Liver (tissue), 9 donors: ENCODE data around the gene DYSF. TPM values are rescaled to one million over a fixed set of nuclear protein-coding genes. Genes with fewer than 3 reads are reported as not detected.

Source experiments
- DNase-seq: peaks from one replicate; pipeline ENCODE4 v3.0.0-alpha.2; 2017; ENCODE audit warnings: low spot score
- H3K27ac ChIP-seq, 2 donors: one replicate each; pipeline ENCODE4 v1.7.0; 2013; ENCODE audit warnings: inconsistent platforms in 2 of 2, low read length in 2 of 2, control low read depth in 1 of 2, low read depth in 1 of 2, mild to moderate bottlenecking in 1 of 2
- H3K27me3 ChIP-seq, 4 donors: one replicate each; pipeline versions ENCODE4 v1.6.1 to v1.7.0; 2013; ENCODE audit warnings: low read length in 3 of 4, inconsistent platforms in 1 of 4, mild to moderate bottlenecking in 1 of 4, moderate library complexity in 1 of 4; ENCODE audit not compliant: control insufficient read depth in 4 of 4, insufficient read depth in 4 of 4
- H3K36me3 ChIP-seq, 4 donors: one replicate each; pipeline versions ENCODE4 v1.6.1 to v1.7.0; 2013; ENCODE audit warnings: low read length in 3 of 4, mild to moderate bottlenecking in 3 of 4, low read depth in 1 of 4, moderate library complexity in 1 of 4; ENCODE audit not compliant: control insufficient read depth in 4 of 4, insufficient read depth in 3 of 4
- H3K4me1 ChIP-seq, 4 donors: one replicate each; pipeline versions ENCODE4 v1.6.1 to v1.7.0; 2013; ENCODE audit warnings: low read length in 3 of 4, mild to moderate bottlenecking in 3 of 4, moderate library complexity in 1 of 4; ENCODE audit not compliant: control insufficient read depth in 4 of 4, insufficient read depth in 4 of 4
- H3K4me3 ChIP-seq, 3 donors: one replicate each; pipeline versions ENCODE4 v1.6.1 to v1.7.0; 2013; ENCODE audit warnings: low read length in 3 of 3, control low read depth in 1 of 3, low read depth in 1 of 3, mild to moderate bottlenecking in 1 of 3
- H3K9ac ChIP-seq, 2 donors: one replicate each; pipeline ENCODE4 v1.7.0; 2013; ENCODE audit warnings: low read length in 2 of 2, mild to moderate bottlenecking in 2 of 2, moderate library complexity in 2 of 2, control low read depth in 1 of 2, low read depth in 1 of 2
- H3K9me3 ChIP-seq, 4 donors: one replicate each; pipeline versions ENCODE4 v1.6.1 to v1.7.0; 2013; ENCODE audit warnings: low read length in 3 of 4; ENCODE audit not compliant: control insufficient read depth in 4 of 4
- ATF3 ChIP-seq: IDR thresholded peaks from 2 replicates; pipeline ENCODE4 v1.6.1; 2016; ENCODE audit warnings: antibody characterized with exemption
- EGR1 ChIP-seq, 2 donors: IDR thresholded peaks; 2 replicates each; pipeline ENCODE4 v1.6.1; 2016 to 2018; ENCODE audit warnings: antibody characterized with exemption in 2 of 2, low read depth in 2 of 2
- FOXA1 ChIP-seq: IDR thresholded peaks from 2 replicates; pipeline ENCODE4 v1.6.1; 2016; ENCODE audit warnings: antibody characterized with exemption
- FOXA2 ChIP-seq: IDR thresholded peaks from 2 replicates; pipeline ENCODE4 v1.6.1; 2016; ENCODE audit warnings: antibody characterized with exemption
- GABPA ChIP-seq, 2 donors: IDR thresholded peaks in 1 of 2; conservative IDR thresholded peaks in 1 of 2; 2 replicates each; pipeline ENCODE4 v1.6.1; 2016; ENCODE audit warnings: antibody characterized with exemption in 2 of 2, mild to moderate bottlenecking in 1 of 2, moderate library complexity in 1 of 2
- HNF4G ChIP-seq: IDR thresholded peaks from 2 replicates; pipeline ENCODE4 v1.6.1; 2016; ENCODE audit warnings: antibody characterized with exemption
- JUND ChIP-seq, 2 donors: IDR thresholded peaks; 2 replicates each; pipeline ENCODE4 v1.6.1; 2016; ENCODE audit warnings: antibody characterized with exemption in 2 of 2
- NR2F2 ChIP-seq: IDR thresholded peaks from 2 replicates; pipeline ENCODE4 v1.6.1; 2016; ENCODE audit warnings: antibody characterized with exemption
- TAF1 ChIP-seq: conservative IDR thresholded peaks from 2 replicates; pipeline ENCODE4 v1.6.1; 2016; ENCODE audit warnings: antibody characterized with exemption, mild to moderate bottlenecking
- YY1 ChIP-seq: IDR thresholded peaks from 2 replicates; pipeline ENCODE4 v1.6.1; 2016; ENCODE audit warnings: antibody characterized with exemption, mild to moderate bottlenecking
- WGBS: extraction: QIAGEN DNeasy Blood & Tissue Kit; methylation state at CpG from one replicate; pipeline ENCODE4 v1.1.7; 2013; 5-methylcytosine and 5-hydroxymethylcytosine counted together
- polyA plus RNA-seq, 2 donors: library from polyadenylated mRNA; stranded (reverse) in 1 of 2; unstranded in 1 of 2; fragments of 200-250 nt in 1 of 2; fragments of >200 nt in 1 of 2; fragmentation: Nextera tagmentation in 1 of 2; extraction: Ambion mirVana in 1 of 2; gene quantifications; one replicate each; pipeline versions ENCODE4 v1.2.1 to v1.2.3, GENCODE V29; 2013 to 2015
- total RNA-seq, 2 donors: library from RNA; depleted of rRNA; stranded (reverse); fragments of >200 nt; gene quantifications; one replicate each; pipeline ENCODE4 v1.2.3, GENCODE V29; 2014
- TF ChIP-seq, protein P1 (sequence below): fragments of 150-350 bp; IDR thresholded peaks from 2 replicates; pipeline ENCODE4 v1.5.1; 2017; ENCODE audit warnings: improper control_type of control experiment, low read depth, low read length; ENCODE audit not compliant: missing input control
- TF ChIP-seq, protein P2 (sequence below): IDR thresholded peaks from 2 replicates; pipeline ENCODE4 v1.6.1; 2016; ENCODE audit warnings: antibody characterized with exemption, mild to moderate bottlenecking
- donor health status: healthy.
- donor health status: healthy.
- donor health status: healthy.
- donor health status: healthy.
- donor health status: healthy.

Gene DYSF
- total and polyA plus RNA-seq, 4 donors = 8.5 to 20.8 (median 13.6) TPM

DNA sequence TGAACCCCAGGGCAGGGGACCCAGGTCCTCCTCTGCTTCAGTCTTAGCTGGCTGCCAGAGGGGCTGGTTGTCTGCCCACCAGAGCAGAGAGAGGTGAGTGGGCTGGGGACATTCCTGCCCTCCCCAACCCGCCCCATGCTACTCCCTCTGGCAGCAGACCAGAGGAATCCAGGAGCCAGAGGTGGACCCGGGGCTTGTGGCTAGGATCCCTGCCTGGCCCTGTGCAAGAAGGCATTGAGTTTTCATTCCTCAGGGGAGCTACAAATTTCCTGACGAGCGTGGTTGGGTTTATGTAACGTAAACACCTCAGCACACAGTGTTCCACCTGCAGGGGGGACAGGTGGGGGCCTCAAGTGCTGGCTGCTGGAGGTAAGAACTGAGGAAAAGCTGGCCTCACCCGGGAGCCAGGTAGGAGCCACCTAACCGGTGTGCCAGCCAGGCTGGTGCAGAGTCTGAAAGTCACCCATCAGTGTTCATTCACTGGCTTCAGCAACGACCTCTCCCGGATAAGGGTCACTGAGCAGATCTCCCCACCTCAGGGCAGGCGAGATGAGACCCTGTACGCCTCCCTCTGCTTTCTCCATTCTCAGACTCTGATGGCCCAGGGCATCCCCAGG, 246.8 kb downstream of the DYSF start:
- TF ChIP-seq, protein P1, sequence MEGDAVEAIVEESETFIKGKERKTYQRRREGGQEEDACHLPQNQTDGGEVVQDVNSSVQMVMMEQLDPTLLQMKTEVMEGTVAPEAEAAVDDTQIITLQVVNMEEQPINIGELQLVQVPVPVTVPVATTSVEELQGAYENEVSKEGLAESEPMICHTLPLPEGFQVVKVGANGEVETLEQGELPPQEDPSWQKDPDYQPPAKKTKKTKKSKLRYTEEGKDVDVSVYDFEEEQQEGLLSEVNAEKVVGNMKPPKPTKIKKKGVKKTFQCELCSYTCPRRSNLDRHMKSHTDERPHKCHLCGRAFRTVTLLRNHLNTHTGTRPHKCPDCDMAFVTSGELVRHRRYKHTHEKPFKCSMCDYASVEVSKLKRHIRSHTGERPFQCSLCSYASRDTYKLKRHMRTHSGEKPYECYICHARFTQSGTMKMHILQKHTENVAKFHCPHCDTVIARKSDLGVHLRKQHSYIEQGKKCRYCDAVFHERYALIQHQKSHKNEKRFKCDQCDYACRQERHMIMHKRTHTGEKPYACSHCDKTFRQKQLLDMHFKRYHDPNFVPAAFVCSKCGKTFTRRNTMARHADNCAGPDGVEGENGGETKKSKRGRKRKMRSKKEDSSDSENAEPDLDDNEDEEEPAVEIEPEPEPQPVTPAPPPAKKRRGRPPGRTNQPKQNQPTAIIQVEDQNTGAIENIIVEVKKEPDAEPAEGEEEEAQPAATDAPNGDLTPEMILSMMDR = no peak
- TF ChIP-seq YY1 = no peak
- no peak for TF ChIP-seq HNF4G
- no peak for TF ChIP-seq ATF3
- no peak overlapping the region for H3K4me3 ChIP-seq
- no peak overlapping the region for H3K27ac ChIP-seq
- 88% methylated on average over 11 of the region's 11 CpGs for WGBS
- DNase-seq = no peak
- H3K36me3 ChIP-seq = no peaks in the 10 kb centered on the region
- no peak overlapping the region for H3K9ac ChIP-seq
- H3K9me3 ChIP-seq = no peaks in the 10 kb centered on the region
- no peaks in the 10 kb centered on the region for H3K27me3 ChIP-seq
- H3K4me1 ChIP-seq = no peaks in the 10 kb centered on the region

- Histone ChIP-seq H3K9ac (no peak overlapping the region), H3K36me3 (no peaks in the 10 kb centered on the region), H3K4me3 (no peak overlapping the region), H3K27ac (no peak overlapping the region), H3K27me3 (no peaks in the 10 kb centered on the region), H3K9me3 (no peaks in the 10 kb centered on the region), H3K4me1 (no peaks in the 10 kb centered on the region)
- no peak for TF ChIP-seq GABPA (IDR thresholded peaks at IDR 0.05 in 1 of 2, conservative IDR thresholded peaks at IDR 0.05 in 1 of 2)
- TF ChIP-seq EGR1 (IDR thresholded peaks at IDR 0.05; ENCODE audit: low read depth in 2 of 2) = no peak
- TF ChIP-seq FOXA1 = no peak
- TF ChIP-seq, protein P2, sequence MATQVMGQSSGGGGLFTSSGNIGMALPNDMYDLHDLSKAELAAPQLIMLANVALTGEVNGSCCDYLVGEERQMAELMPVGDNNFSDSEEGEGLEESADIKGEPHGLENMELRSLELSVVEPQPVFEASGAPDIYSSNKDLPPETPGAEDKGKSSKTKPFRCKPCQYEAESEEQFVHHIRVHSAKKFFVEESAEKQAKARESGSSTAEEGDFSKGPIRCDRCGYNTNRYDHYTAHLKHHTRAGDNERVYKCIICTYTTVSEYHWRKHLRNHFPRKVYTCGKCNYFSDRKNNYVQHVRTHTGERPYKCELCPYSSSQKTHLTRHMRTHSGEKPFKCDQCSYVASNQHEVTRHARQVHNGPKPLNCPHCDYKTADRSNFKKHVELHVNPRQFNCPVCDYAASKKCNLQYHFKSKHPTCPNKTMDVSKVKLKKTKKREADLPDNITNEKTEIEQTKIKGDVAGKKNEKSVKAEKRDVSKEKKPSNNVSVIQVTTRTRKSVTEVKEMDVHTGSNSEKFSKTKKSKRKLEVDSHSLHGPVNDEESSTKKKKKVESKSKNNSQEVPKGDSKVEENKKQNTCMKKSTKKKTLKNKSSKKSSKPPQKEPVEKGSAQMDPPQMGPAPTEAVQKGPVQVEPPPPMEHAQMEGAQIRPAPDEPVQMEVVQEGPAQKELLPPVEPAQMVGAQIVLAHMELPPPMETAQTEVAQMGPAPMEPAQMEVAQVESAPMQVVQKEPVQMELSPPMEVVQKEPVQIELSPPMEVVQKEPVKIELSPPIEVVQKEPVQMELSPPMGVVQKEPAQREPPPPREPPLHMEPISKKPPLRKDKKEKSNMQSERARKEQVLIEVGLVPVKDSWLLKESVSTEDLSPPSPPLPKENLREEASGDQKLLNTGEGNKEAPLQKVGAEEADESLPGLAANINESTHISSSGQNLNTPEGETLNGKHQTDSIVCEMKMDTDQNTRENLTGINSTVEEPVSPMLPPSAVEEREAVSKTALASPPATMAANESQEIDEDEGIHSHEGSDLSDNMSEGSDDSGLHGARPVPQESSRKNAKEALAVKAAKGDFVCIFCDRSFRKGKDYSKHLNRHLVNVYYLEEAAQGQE = no peak
- TF ChIP-seq NR2F2 = no peak
- no peak for TF ChIP-seq HNF4G
- no peak for TF ChIP-seq JUND (IDR thresholded peaks at IDR 0.05)
- no peak for TF ChIP-seq TAF1
- TF ChIP-seq ATF3 = no peak
- TF ChIP-seq, protein P1 = no peak
- no peak for TF ChIP-seq FOXA2
- WGBS = 84% methylated on average over 21 of the region's 21 CpGs
- DNase-seq = no peak
These were observed 247.5 kb downstream of the DYSF start for GRCh38 chr2:71700658-71701397.
